Common myeloid progenitor, CD34-positive (primary cell): ENCODE results near the gene NRTN.
"Not testable (repeated sequence)": the region's sequence is repeated elsewhere in the genome, so short reads cannot be mapped to it uniquely, and the experiment has no call there.

Source experiments
- CTCF ChIA-PET: fragments of 350-600 bp; sonication (Branson Sonifier 250); formaldehyde crosslinking; loops from one replicate; lab custom pipeline; 2021; ENCODE audit warnings: antibody characterized with exemption; lab: Charles Lee
- POLR2A ChIA-PET: fragments of 350-600 bp; sonication (Branson Sonifier 250); formaldehyde crosslinking; loops from one replicate; lab custom pipeline; 2021; ENCODE audit warnings: antibody characterized with exemption; lab: Charles Lee
- DNase-seq, 3 donors: peaks; one replicate each; pipeline versions ENCODE4 v3.0.0 to v3.0.0-alpha.2; 2013
- H3K27ac ChIP-seq, 2 experiments: 1 replicate in 1 of 2; 2 replicates in 1 of 2; pipeline ENCODE4 v1.7.0; 2013; ENCODE audit warnings: inconsistent platforms in 2 of 2, low read length in 2 of 2, mild to moderate bottlenecking in 2 of 2, low read depth in 1 of 2, moderate library complexity in 1 of 2; ENCODE audit not compliant: severe bottlenecking in 2 of 2, insufficient read depth in 1 of 2, poor library complexity in 1 of 2
- H3K27me3 ChIP-seq, 5 experiments: replicated peaks in 2 of 5; 1 replicate in 3 of 5; 2 replicates in 2 of 5; pipeline versions ENCODE4 v1.6.1 to v1.7.0; 2013; ENCODE audit warnings: low read length in 4 of 5, mild to moderate bottlenecking in 2 of 5, moderate library complexity in 2 of 5, inconsistent platforms in 1 of 5; ENCODE audit not compliant: insufficient read depth in 5 of 5, control insufficient read depth in 4 of 5
- H3K36me3 ChIP-seq, 4 experiments: 1 replicate in 2 of 4; 2 replicates in 2 of 4; pipeline versions ENCODE4 v1.6.1 to v1.7.0; 2013; ENCODE audit warnings: low read length in 3 of 4, control low read depth in 1 of 4, mild to moderate bottlenecking in 1 of 4; ENCODE audit not compliant: control insufficient read depth in 4 of 4, insufficient read depth in 4 of 4
- H3K4me1 ChIP-seq, 4 experiments: 1 replicate in 3 of 4; 2 replicates in 1 of 4; pipeline versions ENCODE4 v1.6.1 to v1.7.1; 2013; ENCODE audit warnings: low read length in 3 of 4, mild to moderate bottlenecking in 3 of 4, control low read depth in 1 of 4, inconsistent platforms in 1 of 4, moderate library complexity in 1 of 4; ENCODE audit not compliant: control insufficient read depth in 4 of 4, insufficient read depth in 4 of 4; ENCODE audit errors: control extremely low read depth in 1 of 4
- H3K4me3 ChIP-seq, 7 experiments: 1 replicate in 4 of 7; 2 replicates in 3 of 7; pipeline versions ENCODE4 v1.5.1 to v1.7.0; 2013; ENCODE audit warnings: mild to moderate bottlenecking in 7 of 7, low read length in 6 of 7, moderate library complexity in 6 of 7, inconsistent platforms in 2 of 7, low read depth in 2 of 7, control low read depth in 1 of 7; ENCODE audit not compliant: insufficient read depth in 4 of 7, control insufficient read depth in 1 of 7; ENCODE audit errors: extremely low read depth in 1 of 7
- H3K9me3 ChIP-seq, 5 experiments: 1 replicate in 4 of 5; 2 replicates in 1 of 5; pipeline versions ENCODE4 v1.6.1 to v1.7.1; 2013; ENCODE audit warnings: low read length in 4 of 5, mild to moderate bottlenecking in 2 of 5, inconsistent platforms in 1 of 5, low read depth in 1 of 5, moderate library complexity in 1 of 5; ENCODE audit not compliant: control insufficient read depth in 4 of 5, insufficient read depth in 2 of 5; ENCODE audit errors: control extremely low read depth in 1 of 5
- WGBS: methylation state at CpG from one replicate; pipeline ENCODE4 v1.1.5; 2013; ENCODE audit not compliant: insufficient coverage; 5-methylcytosine and 5-hydroxymethylcytosine counted together

Gene NRTN

GRCh38 chr19:5844456-5845433 is 39.9 kb downstream of the NRTN start:
- DNase-seq: no peak
- POLR2A ChIA-PET: no interaction called here
- CTCF ChIA-PET: interaction anchor here (1.3 kb wide), 1 partner anchor 41 kb away, joined by 3 read pairs; no protein-coding TSS in a partner anchor
- Histone ChIP-seq H3K4me1 (peaks cover 0 to 8% (median 4%) of the 10 kb centered on the region in 4 experiments), H3K36me3 (no peaks in the 10 kb centered on the region), H3K27me3 (no peaks in the 10 kb centered on the region), H3K4me3 (no peak overlapping the region), H3K9me3 (no peaks in the 10 kb centered on the region), H3K27ac (no peak overlapping the region)
- 94% methylated on average over 23 of the region's 24 CpGs for WGBS

GRCh38 chr19:5847846-5848245 is 43.0 kb downstream of the NRTN start:
- H3K27me3 ChIP-seq, POLR2A ChIA-PET, H3K4me3 ChIP-seq, H3K9me3 ChIP-seq, DNase-seq, H3K27ac ChIP-seq, H3K36me3 ChIP-seq, CTCF ChIA-PET: not testable (repeated sequence)
- H3K4me1 ChIP-seq: peaks cover 0 to 13% (median 1%) of the 10 kb centered on the region in 4 experiments
- WGBS: 94% methylated on average over 10 of the region's 10 CpGs

- DNase-seq, H3K9me3 ChIP-seq, CTCF ChIA-PET, H3K36me3 ChIP-seq, H3K27me3 ChIP-seq, POLR2A ChIA-PET, H3K4me3 ChIP-seq, H3K27ac ChIP-seq: not testable (repeated sequence)
- WGBS: 91% methylated on average over 5 of the region's 5 CpGs
- H3K4me1 ChIP-seq: peaks cover 0 to 15% (median 1%) of the 10 kb centered on the region in 4 experiments
Observed at GRCh38 chr19:5848621-5849020, 43.8 kb downstream of the NRTN start.

- ChIA-PET CTCF (interaction anchor here (0.7 kb wide), 1 partner anchor 46 kb away, joined by 3 read pairs; no protein-coding TSS in a partner anchor), POLR2A (no interaction called here)
- no peaks in the 10 kb centered on the region for H3K27me3 ChIP-seq
- H3K27ac ChIP-seq: no peak overlapping the region
- DNase-seq: no peak
- no peaks in the 10 kb centered on the region for H3K9me3 ChIP-seq
- H3K4me1 ChIP-seq: peaks cover 0 to 18% (median 3%) of the 10 kb centered on the region in 4 experiments
- no peaks in the 10 kb centered on the region for H3K36me3 ChIP-seq
- 97% methylated on average over 6 of the region's 6 CpGs for WGBS
- H3K4me3 ChIP-seq: no peak overlapping the region
Observed at GRCh38 chr19:5850189-5850588, 45.3 kb downstream of the NRTN start.

GRCh38 chr19:5850743-5851293 is 46.0 kb downstream of the NRTN start:
- 53% methylated on average over 4 of the region's 5 CpGs for WGBS
- no peaks in the 10 kb centered on the region for H3K36me3 ChIP-seq
- DNase-seq: peak in 2 of 3 donors; percentile 50 to 65
- no peaks in the 10 kb centered on the region for H3K9me3 ChIP-seq
- CTCF ChIA-PET: interaction anchor here (0.7 kb wide), 1 partner anchor 47 kb away, joined by 3 read pairs; no protein-coding TSS in a partner anchor
- no peaks in the 10 kb centered on the region for H3K27me3 ChIP-seq
- POLR2A ChIA-PET: interaction anchor here (0.7 kb wide), 1 partner anchor 846 kb away, joined by 3 read pairs; no protein-coding TSS in a partner anchor
- no peak overlapping the region for H3K27ac ChIP-seq
- H3K4me1 ChIP-seq: peaks cover 0 to 18% (median 3%) of the 10 kb centered on the region in 4 experiments
- no peak overlapping the region for H3K4me3 ChIP-seq

GRCh38 chr19:5851302-5851701 is 46.4 kb downstream of the NRTN start, which contains the start of gene FUT3:
TSS of gene FUT3 (minus strand) at chr19:5851449.
- peaks cover 0 to 18% (median 3%) of the 10 kb centered on the region in 4 experiments for H3K4me1 ChIP-seq
- ChIA-PET CTCF (no interaction called here), POLR2A (interaction anchor here (0.7 kb wide), 1 partner anchor 846 kb away, joined by 3 read pairs; no protein-coding TSS in a partner anchor)
- H3K27me3 ChIP-seq: no peaks in the 10 kb centered on the region
- 84% methylated on average over 9 of the region's 10 CpGs for WGBS
- no peaks in the 10 kb centered on the region for H3K9me3 ChIP-seq
- no peaks in the 10 kb centered on the region for H3K36me3 ChIP-seq
- no peak within 1 kb of the TSS for H3K4me3 ChIP-seq
- no peak for DNase-seq
- no peak within 1 kb of the TSS for H3K27ac ChIP-seq
